ENCODE measurements around the gene EFNB2. TPM values are rescaled to one million over a fixed set of nuclear protein-coding genes. Genes with fewer than 3 reads are reported as not detected.
A peak's percentile ranks its signal among the peaks of the same experiment; 100 is the strongest.

The EFNB2 gene
- total RNA-seq, 1 donor from 2014 or later = 9.6 TPM

DNA sequence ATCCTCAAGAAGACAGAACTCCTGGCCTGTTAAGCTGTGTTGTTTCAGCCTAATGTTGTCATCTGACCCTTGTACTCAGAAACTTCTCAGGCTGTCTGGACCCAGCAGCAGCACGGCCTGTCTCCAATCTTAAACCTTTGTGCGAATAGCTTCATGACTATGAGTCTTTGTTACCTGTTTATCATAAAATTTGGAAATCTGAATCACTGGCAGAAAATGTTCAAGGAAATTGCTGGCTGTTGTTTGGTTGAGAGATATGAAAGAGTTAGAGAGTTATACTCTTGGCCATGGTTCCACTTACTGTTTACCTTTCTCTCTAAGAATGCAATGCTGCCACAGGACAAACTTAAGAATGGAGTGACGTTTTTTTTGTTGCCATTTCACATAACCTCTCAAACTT lies 59.6 kb downstream of the EFNB2 start:
- ATAC-seq (no peak), DNase-seq (ENCODE audit: missing footprints) (no peak)
- intact Hi-C loops (cut with DNase I) = no loop called here

DNA sequence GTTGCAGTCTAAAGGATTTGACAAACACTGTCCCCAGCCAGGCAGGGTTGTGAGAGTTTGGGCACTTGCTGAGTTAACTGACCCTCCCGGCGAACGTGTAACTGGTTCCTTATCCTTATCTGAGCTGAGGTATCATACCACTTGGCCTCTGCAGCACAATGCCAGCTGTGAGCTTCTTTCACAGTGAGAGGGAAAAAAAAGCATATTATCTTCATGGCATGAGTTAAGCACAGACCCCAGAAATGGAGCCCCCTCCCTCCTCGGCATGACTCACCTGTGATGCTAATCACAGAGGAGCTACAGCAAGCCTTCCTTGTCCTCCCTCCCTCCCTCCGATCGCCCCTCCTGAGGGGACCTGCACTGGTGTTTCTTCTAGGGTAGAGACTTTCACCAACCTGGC lies 60.5 kb downstream of the EFNB2 start:
- intact Hi-C loops (cut with DNase I) = no loop called here
- no peak for ATAC-seq
- DNase-seq (ENCODE audit: missing footprints) = peak; percentile 42

DNA sequence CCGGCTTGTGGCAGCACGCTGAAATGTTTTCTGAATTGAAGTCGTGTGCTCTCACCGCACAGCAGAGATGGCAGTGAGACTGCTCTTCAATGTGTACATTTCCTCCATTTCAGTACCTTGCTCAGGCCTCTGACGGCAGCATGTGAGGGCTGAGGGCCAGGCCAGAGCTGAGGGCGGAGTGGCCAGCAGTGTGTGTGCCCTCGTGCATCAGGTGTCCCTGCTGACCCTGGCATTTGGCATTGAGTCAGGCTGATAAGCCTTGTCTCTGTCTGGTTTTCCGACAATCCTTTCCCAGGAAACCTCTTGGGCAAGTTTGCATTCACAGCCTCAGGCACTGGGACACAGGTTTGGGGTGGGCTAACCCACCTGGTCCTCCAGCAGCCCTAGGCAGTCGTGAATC lies 62.3 kb downstream of the EFNB2 start:
- peak; percentile 85 for ATAC-seq
- intact Hi-C loops (cut with DNase I) = no loop called here
- peak; percentile 68 for DNase-seq (ENCODE audit: missing footprints)

DNA sequence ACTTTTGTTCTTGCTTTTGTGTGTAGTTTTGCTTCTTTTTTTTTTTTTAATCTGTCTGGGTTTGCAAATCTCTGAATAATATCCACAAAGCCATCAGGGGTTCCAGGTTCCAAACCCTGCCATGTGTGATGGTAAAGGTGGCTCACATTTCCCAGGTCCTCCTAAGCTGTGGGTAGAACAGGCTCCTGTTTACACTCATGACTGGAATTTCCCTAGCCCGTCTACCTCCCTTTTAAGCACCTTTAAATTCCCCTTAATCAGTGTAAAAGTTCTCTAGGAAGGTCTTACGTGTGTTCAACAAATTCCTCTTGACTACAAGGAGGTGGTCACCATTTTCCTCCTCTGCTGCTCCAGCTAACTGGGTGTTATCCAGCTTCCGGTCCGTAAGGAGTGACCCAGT lies 62.8 kb downstream of the EFNB2 start:
- intact Hi-C loops (cut with DNase I) = no loop called here
- no peak for ATAC-seq
- no peak for DNase-seq (ENCODE audit: missing footprints)

DNA sequence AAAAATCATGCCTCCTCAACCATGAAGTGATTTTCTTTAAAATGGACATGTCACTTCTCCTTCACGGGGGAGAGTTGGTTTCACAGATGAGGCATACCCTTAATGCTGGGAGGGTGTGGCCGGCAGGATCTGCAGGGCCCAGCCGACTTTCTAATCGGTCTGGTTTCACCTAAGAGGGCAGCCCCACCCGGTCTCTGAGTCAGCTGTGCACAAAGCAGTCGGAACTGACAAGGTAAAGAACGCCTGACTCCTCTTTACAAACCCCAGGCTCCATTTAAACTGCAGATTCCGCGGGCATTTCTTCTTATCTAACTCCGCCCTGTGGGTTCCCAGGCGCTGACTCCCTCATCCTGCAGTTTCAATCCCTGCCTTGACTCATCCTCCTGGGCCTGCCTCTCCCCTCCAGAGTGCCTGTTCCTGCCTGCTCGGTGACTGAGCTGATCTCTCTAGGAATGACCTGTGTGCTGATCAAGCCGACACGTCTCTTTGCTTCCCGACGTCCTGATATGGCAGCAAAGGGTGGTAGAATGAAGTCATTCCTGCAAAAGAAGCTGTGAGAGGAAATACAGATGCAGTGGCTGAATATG lies 63.4 kb downstream of the EFNB2 start:
- DNase-seq (ENCODE audit: missing footprints) (no peak), ATAC-seq (no peak)
- intact Hi-C loops (cut with DNase I) = no loop called here

DNA sequence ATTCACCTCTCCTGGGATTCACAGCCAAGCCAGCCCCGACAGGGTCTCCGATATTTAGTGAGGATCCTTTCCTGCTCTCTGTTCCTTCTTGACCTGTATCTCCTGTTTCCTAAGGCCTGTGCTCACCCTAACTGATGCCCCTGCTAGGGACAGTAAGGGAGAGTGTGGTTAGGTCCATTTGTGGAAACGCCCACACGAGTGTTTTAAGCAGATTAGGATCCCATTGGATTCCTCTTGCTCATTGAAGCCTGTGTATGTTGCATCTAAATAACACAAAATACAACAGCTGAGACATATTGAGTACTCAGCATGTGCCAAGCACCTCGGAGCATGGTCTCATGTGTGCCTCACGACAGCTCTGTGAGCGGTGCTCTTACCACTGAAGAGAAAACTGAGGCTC lies 64.9 kb downstream of the EFNB2 start:
- intact Hi-C loops (cut with DNase I) = no loop called here
- no peak for ATAC-seq
- no peak for DNase-seq (ENCODE audit: missing footprints)

DNA sequence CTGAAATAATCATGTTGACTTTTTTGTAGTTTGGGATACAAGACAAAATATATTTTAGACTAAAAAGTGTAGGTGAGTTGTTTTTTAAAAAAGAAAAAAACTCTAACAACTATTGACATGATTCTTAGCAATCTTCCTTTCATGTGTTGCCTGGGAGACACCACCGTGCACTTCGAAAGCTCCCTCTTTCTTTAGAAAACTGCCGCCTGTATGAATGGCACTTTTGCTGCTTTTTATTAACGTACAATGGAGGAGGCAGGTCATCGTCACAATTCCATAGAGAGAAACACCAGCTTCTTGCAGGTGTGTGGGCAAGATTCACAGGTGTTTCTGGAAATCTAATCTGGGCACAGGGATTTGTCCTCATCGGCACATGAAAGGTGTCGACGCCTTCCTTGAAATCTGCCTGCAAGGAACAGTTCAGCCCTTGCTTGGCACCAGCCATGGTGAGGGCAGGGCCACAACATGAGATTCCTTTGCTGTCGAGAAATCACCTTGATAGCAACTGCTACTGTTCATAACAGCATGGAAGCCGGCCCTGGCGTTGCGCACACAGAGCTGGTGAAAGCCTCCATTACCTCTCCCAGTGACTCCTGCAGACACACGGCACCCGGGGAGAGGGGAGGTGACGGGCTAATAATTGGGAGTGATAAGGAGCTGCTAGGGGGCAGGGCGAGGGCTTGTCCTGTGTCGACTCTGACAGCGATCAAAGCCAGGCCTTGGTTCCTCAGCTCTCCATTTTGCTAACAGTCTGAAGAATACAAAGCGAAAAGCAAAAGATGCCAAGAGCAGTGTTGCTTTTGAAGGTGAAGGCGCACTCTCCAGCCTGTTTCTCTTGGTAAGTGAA lies 66.5 kb downstream of the EFNB2 start:
- ATAC-seq (no peak), DNase-seq (ENCODE audit: missing footprints) (no peak)
- intact Hi-C loops (cut with DNase I) = no loop called here

DNA sequence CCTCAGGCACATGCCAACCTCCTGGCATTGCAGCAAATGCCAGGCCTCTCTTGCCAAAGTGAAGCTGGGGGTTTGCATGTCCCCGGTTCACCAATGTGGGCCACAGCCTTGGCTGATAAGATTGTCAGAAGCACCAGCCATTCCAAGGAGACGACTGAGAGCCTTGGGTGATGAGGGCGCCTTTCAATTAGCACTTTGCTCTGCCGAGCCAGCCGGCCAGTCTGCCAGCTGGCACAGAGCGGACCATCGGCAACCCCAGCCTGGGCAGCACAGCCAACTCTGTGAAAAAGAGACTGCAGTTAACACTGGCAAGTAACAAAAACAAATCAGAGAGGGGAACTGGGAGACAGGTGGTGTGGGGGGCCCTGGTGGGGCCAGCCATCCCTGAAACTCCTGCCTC lies 67.3 kb downstream of the EFNB2 start:
- DNase-seq (ENCODE audit: missing footprints) (no peak), ATAC-seq (peak; percentile 73)
- intact Hi-C loops (cut with DNase I) = no loop called here

DNA sequence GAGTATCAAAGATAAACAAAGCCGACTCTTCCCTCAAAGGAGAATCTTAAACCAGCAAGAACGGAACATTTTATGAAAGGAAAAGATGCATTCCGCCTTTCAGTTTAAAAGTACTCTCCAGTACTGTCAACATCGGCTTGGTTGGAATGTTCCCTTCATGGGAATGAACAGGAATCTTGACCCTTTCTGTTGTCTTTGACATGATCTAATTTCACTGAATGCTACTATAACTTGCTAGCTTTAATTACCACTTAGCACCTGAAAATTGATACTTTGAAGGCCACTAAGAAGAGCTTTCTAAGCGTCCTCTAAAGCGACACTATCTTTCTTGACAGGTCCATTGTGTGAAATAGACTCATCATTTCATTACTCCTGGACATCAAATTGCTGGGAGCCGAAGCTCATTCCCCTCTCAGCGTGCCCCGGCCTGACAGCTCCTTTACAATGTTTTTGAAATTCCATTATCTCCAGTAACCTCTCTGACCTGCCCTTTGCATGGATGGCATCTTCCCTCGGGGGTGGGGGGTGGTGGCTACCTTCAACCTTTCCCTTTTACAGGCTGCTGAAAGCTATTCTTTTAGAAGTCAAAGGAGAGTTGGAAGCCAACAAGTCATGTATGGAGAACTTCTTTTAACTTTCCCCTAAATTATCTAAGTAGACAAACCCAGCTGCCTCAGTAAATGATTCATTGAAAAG lies 67.9 kb downstream of the EFNB2 start:
- ATAC-seq = no peak
- no peak for DNase-seq (ENCODE audit: missing footprints)
- intact Hi-C loops (cut with DNase I) = no loop called here

DNA sequence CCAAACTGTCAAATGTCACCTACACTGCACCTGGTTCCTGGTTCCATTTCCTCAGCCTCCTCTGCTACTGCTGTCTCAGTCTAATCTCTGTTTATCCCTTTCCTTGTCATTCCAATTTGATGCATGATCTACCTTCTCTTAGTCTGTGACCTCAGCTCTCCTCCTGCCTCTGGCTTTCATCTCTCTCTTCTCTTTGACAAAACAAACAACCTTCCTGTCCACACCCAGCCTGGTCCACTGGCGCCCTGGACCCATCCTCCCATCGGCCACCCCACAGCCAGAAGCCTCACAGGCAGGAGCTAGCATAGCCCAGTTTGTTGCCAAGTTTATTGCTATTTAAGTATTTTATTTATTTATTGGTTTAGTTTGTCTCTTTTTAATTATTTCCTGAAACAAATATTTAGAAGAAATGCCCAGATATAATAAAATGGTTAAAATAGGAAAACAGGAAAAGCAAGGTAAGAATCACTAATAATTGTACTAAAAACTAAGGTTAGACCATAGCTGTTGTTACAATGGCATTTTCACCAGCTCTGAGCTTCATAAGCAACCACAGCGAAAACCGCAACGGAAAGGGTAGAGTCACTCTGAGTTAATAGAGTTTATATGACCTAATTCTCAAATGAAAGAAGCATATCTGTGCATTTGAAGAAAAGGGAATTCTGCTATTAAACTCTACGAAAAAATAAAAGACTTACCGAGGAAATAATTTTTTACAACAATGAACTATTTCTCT lies 68.6 kb downstream of the EFNB2 start:
- ATAC-seq (no peak), DNase-seq (ENCODE audit: missing footprints) (no peak)
- intact Hi-C loops (cut with DNase I) = no loop called here

DNA sequence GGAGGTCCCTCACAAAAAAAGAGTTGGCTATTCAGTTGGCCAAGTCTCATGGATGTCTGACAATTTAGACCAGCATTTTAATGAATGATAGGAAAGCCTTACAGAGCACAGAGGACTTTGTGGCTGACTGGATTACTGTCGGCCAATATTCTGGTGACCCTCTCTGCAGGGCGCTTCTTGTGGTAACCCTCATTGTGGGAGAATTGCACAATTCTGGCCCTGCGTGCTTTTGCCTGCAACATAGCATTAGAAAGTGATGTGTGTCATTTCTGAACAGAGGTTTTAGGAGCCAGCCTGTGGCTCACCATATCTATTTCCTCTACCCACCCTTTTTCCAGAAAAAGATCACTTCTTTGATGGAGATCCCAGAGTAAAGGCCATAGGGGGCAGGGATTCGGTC lies 71.4 kb downstream of the EFNB2 start:
- intact Hi-C loops (cut with DNase I) = no loop called here
- ATAC-seq (no peak), DNase-seq (ENCODE audit: missing footprints) (no peak)

DNA sequence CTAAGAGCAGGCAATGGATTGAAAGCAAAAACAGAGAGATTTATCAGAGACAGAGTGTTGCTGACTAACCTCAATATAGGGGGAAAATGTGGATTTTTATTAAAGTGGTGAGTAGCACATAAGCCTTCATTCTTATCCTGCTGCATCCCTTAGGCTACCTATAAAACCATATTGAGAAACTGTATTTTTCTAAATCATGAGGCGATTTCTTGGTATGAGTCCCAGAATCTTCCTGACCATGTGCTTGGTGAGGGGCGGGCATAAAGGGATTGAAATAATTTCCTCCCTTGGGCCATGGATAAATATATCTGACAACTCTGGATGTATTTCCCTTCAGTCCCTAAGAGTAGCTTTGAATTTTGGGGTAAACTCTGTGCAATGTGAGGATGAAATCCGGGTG lies 72.8 kb downstream of the EFNB2 start:
- no peak for ATAC-seq
- intact Hi-C loops (cut with DNase I) = no loop called here

DNA sequence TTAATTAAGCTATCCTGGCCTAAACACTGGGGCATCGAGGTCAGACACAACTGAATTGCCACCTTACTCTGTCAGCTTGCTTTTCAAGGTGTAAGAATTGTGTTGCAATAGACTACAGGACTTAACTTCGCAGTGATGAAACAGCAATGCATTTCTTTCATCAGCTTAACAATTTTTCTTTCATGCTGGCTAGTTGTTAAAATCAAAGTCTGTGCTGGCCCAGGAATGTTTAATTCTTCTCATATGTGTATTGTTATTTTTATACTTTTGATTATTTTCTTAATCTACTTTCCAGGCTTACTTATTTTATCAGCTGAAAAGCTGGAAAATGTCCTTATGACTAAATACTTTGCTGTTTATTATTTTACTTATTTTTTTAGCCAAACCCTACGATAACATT lies 79.7 kb downstream of the EFNB2 start:
- intact Hi-C loops (cut with DNase I) = no loop called here
- DNase-seq (ENCODE audit: missing footprints) (no peak), ATAC-seq (no peak)

More for the DNA sequence above, 72.8 kb downstream of the EFNB2 start:
- no peak for DNase-seq (ENCODE audit: missing footprints)

DNA sequence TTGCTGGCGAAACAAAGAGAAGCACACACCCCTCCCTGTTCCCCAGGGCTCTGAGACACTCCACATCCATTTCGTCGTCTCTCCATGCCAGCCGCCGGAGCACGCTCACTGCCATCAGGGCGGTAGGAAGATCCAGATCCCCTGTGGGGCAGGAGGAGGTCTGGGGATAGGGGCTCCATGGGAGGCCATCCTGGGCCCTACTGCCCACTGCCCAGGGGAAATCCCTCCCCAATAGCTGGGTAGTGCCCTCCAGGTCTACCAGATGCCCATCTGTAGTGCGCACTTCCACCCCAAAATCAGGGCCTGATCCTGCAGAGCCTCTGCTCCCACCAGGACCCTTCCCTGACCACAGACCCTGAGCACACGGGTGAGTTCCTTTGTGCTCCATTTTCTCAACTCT lies 80.3 kb downstream of the EFNB2 start:
- intact Hi-C loops (cut with DNase I) = no loop called here
- ATAC-seq = no peak

DNA sequence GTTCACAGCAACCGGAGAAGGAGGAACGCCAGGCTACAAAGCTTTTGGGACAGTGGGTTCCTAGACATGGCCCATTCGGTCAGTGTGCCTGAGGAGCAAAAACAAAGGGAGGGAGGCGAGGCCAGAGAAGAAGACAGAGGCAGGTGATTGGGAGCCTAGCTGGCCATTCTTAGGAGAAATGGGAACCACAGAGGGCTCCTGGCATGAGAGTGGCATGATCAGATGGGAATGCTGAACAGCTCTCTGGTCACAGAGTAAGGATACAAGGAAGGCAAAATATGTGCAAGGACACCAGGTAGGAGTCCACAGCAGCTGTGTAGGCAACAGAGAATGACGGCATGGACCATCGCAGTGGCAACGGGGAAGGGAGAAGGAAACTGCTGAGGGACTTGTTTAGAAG lies 82.4 kb downstream of the EFNB2 start:
- intact Hi-C loops (cut with DNase I) = no loop called here
- no peak for DNase-seq (ENCODE audit: missing footprints)
- no peak for ATAC-seq

More for the DNA sequence above, 80.3 kb downstream of the EFNB2 start:
- no peak for DNase-seq (ENCODE audit: missing footprints)

DNA sequence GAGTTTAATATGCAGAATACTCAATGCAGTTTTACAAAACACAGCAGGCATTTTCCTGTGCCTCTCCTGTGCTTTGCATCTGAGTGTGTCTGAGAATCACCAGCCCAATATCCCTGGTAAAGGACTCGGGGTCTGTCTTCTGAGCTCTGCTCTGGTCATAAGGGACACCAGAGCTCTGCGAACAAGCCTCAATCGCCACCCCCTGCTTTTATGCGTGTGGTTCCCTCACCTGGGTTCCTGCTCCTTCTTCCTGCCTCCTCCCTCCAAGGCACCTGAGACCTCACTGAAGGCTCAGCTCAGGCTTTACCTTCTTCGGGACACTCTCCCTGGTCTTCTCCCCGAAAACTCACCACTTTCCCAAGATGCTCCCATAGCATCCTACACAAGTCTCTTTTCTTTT lies 84.5 kb downstream of the EFNB2 start:
- DNase-seq (ENCODE audit: missing footprints) (no peak), ATAC-seq (no peak)
- intact Hi-C loops (cut with DNase I) = no loop called here

DNA sequence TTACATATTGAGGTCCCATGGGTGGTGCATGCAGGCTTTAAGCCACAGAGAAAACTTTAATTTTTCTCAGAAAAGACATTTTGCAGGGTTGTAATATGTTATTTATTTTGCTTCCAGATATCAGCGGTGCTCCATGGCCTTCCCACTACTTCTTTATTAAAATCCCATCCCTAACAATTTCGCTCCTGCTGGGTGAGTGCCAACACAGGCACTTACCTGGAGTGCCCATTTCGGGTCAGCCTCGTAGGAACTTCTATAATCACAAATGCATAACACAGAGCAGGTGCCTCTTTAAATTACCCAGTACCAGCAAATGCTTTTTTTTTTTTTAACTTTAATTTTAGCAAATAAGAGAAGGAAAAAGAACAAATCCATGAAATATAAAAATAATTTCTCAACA lies 86.4 kb downstream of the EFNB2 start:
- DNase-seq (ENCODE audit: missing footprints) = no peak
- ATAC-seq = no peak
- intact Hi-C loops (cut with DNase I) = no loop called here

DNA sequence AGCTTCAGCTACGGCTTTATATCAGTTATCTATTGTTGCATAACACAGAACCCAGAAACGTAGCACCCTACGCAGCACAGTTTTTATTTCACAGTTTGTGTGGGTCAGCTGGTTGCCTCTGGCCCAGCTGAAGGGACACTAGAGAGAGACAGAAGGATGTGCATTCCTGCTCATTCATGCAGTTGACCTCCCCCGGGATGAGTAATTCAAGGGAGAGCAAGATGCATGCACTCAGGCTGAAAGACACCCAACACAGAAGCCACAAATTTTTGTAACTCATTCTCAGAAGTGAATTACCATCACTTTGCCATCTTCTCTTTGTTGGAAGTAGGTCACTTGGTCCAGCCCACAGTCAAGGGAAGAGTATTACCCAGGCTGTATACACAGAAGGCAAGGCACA lies 89.5 kb downstream of the EFNB2 start:
- ATAC-seq = no peak
- intact Hi-C loops (cut with DNase I) = no loop called here
- no peak for DNase-seq (ENCODE audit: missing footprints)

DNA sequence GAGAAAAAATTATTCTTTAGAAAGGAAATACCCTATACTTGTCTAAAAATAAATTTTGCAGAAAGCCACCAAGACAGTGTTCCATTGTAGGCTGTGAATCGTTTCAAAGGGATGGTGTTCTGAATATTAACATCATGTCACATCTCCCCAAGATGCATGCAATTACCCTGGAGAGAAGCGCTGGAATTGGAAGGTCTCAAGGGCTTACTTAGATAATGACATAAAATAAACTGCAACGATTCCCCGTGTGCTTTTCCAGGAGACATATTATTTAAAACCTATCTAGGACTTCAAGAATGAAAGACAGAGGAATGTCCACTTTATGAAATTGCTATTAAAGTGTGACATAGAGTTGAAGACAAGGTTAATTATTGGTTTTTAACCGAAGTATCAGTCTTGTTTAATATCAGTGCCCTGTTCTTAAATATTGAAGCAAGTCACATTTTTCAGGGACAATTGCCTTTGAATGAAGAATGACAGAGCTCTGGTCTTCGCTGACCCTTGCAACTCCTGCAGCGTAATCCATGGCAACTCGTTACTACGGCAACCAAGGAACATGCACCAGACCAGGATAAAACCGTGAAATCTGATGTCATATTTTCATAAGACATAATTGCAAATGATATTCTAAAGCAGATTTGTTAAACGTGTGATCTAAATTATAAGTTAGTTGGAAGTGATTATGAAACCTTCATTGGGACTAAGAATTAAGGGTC lies 91.7 kb downstream of the EFNB2 start:
- ATAC-seq (no peak), DNase-seq (ENCODE audit: missing footprints) (no peak)

More for the DNA sequence above, 91.7 kb downstream of the EFNB2 start:
- intact Hi-C loops (cut with DNase I) = no loop called here

Data from Right ventricle myocardium inferior (tissue), 1 donor.